C4-2B (cell line): Measurements from ENCODE around the gene ZNF668.
"Not testable (repeated sequence)": the region's sequence is repeated elsewhere in the genome, so short reads cannot be mapped to it uniquely, and the experiment has no call there.

Source experiments
- H3K27ac ChIP-seq: fragments of 450-650 bp; 2 replicates; pipeline ENCODE4 v1.5.1; 2017
- CTCF ChIP-seq: fragments of 450-650 bp; conservative IDR thresholded peaks from 2 replicates; pipeline ENCODE4 v1.5.1; 2017; ENCODE audit warnings: mild to moderate bottlenecking
- ZFX ChIP-seq: fragments of 450-650 bp; IDR thresholded peaks from 2 replicates; pipeline ENCODE4 v1.6.1; 2017

ZNF668 gene

GRCh38 chr16:31107465-31107867, 33.4 kb upstream of the ZNF668 start:
- no peak overlapping the region for H3K27ac ChIP-seq
- TF ChIP-seq ZFX, result no peak
- no peak for TF ChIP-seq CTCF

GRCh38 chr16:31106509-31107464, 32.7 kb upstream of the ZNF668 start:
- H3K27ac ChIP-seq, result peak overlapping the region; percentile 60; the same call in 1 of the 2 replicates
- TF ChIP-seq CTCF, result no peak

- peak overlapping the region; percentile 60 for H3K27ac ChIP-seq
- TF ChIP-seq CTCF (peak; percentile 97), ZFX (0 out of 2 replicates have a peak, but pooled peaks have one; percentile 35)
Measured at GRCh38 chr16:31105677-31106213, 31.7 kb upstream of the ZNF668 start.

GRCh38 chr16:31100876-31101641, 27.0 kb upstream of the ZNF668 start:
- not testable (repeated sequence) for H3K27ac ChIP-seq

GRCh38 chr16:31099860-31100638, 26.0 kb upstream of the ZNF668 start:
- no peak overlapping the region for H3K27ac ChIP-seq
- TF ChIP-seq ZFX (no peak), CTCF (no peak)

- no peak for TF ChIP-seq ZFX
- no peak for TF ChIP-seq CTCF
- peak within 1 kb of the TSS; percentile 84 for H3K27ac ChIP-seq
Measured at GRCh38 chr16:31094424-31095120, 20.5 kb upstream of the ZNF668 start, which contains the start of gene VKORC1. VKORC1 (minus strand) TSS chr16:31094797; CDS start chr16:31094729, 68 bp downstream.

GRCh38 chr16:31094088-31094423, 20.0 kb upstream of the ZNF668 start:
- peak overlapping the region; percentile 84 for H3K27ac ChIP-seq
- TF ChIP-seq CTCF, result no peak
